Peyer's patch (tissue), 4 donors: ENCODE data around the gene TVP23C. TPM values are rescaled to one million over a fixed set of nuclear protein-coding genes. Genes with fewer than 3 reads are reported as not detected.

Experiments used
- DNase-seq, 3 donors: peaks; one replicate each; pipeline ENCODE4 v3.0.0-alpha.2; 2017 to 2019
- H3K27ac ChIP-seq, 4 donors: fragments of 200-600 bp; sonication (generic); one replicate each; pipeline ENCODE4 v1.5.1; 2016 to 2019
- H3K27me3 ChIP-seq, 2 donors: fragments of 200-600 bp; sonication (generic); one replicate each; pipeline ENCODE4 v1.5.1; 2019
- H3K36me3 ChIP-seq, 3 donors: fragments of 200-600 bp; sonication (generic); one replicate each; pipeline ENCODE4 v1.5.1; 2016 to 2019
- H3K4me1 ChIP-seq, 4 donors: fragments of 200-600 bp; sonication (generic); one replicate each; pipeline ENCODE4 v1.5.1; 2016 to 2019
- H3K4me3 ChIP-seq, 4 donors: fragments of 200-600 bp; sonication (generic); 1 replicate in 3 of 4; 2 replicates in 1 of 4; pipeline ENCODE4 v1.5.1; 2016 to 2019; ENCODE audit warnings: mild to moderate bottlenecking in 1 of 4
- H3K9me3 ChIP-seq, 4 donors: fragments of 200-600 bp; sonication (generic); one replicate each; pipeline ENCODE4 v1.5.1; 2016 to 2019; ENCODE audit warnings: mild to moderate bottlenecking in 1 of 4
- CTCF ChIP-seq, 6 experiments: fragments of 450-650 bp in 4 of 6; fragments of 200-600 bp in 2 of 6; sonication (generic) in 1 of 6; IDR thresholded peaks; one replicate each; pipeline ENCODE4 v1.5.1; 2017 to 2019; ENCODE audit warnings: antibody characterized with exemption in 6 of 6, mild to moderate bottlenecking in 3 of 6, moderate library complexity in 1 of 6
- POLR2A ChIP-seq, 2 donors: fragments of 450-650 bp; IDR thresholded peaks; one replicate each; pipeline ENCODE4 v1.5.1; 2017; ENCODE audit warnings: antibody characterized with exemption in 2 of 2, mild to moderate bottlenecking in 2 of 2, moderate library complexity in 2 of 2
- total RNA-seq, 4 donors: library from RNA; depleted of rRNA; stranded (reverse); fragments of >200 nt; gene quantifications; one replicate each; pipeline ENCODE4 v1.1.0, GENCODE V29; 2016

Gene TVP23C
- total RNA-seq, 4 donors from 2014 or later: 17.3 to 53.2 (median 31.0) TPM

- DNase-seq: no peak
- Histone ChIP-seq H3K4me3 (no peak overlapping the region), H3K27me3 (no peaks in the 10 kb centered on the region), H3K9me3 (no peaks in the 10 kb centered on the region), H3K27ac (peak overlapping the region in 2 of 4 donors; percentile 72 to 73), H3K4me1 (peaks cover 0 to 4% (median 2%) of the 10 kb centered on the region in 4 donors), H3K36me3 (no peaks in the 10 kb centered on the region)
- TF ChIP-seq CTCF (IDR thresholded peaks at IDR 0.05) (no peak), POLR2A (IDR thresholded peaks at IDR 0.05) (no peak)
These were observed 61.5 kb downstream of the TVP23C start for GRCh38 chr17:15501793-15502192.

GRCh38 chr17:15501282-15501681 is 62.0 kb downstream of the TVP23C start:
- Histone ChIP-seq H3K4me3 (no peak overlapping the region), H3K9me3 (no peaks in the 10 kb centered on the region), H3K27ac (no peak overlapping the region), H3K4me1 (peaks cover 0 to 4% (median 2%) of the 10 kb centered on the region in 4 donors), H3K27me3 (no peaks in the 10 kb centered on the region), H3K36me3 (no peaks in the 10 kb centered on the region)
- DNase-seq: no peak
- TF ChIP-seq POLR2A (IDR thresholded peaks at IDR 0.05): no peak
- TF ChIP-seq CTCF (IDR thresholded peaks at IDR 0.05): no peak

- Histone ChIP-seq H3K27me3 (no peaks in the 10 kb centered on the region), H3K36me3 (no peaks in the 10 kb centered on the region), H3K4me1 (peaks cover 0 to 3% (median 1%) of the 10 kb centered on the region in 4 donors), H3K4me3 (no peak overlapping the region), H3K9me3 (no peaks in the 10 kb centered on the region), H3K27ac (no peak overlapping the region)
- TF ChIP-seq POLR2A (IDR thresholded peaks at IDR 0.05) (no peak), CTCF (IDR thresholded peaks at IDR 0.05) (no peak)
- DNase-seq: no peak
These were observed 65.2 kb downstream of the TVP23C start for GRCh38 chr17:15498107-15498506.

- no peak for DNase-seq
- H3K4me3 ChIP-seq: no peak overlapping the region
- H3K27me3 ChIP-seq: no peaks in the 10 kb centered on the region
- TF ChIP-seq POLR2A (IDR thresholded peaks at IDR 0.05) (no peak), CTCF (IDR thresholded peaks at IDR 0.05) (no peak)
- no peaks in the 10 kb centered on the region for H3K9me3 ChIP-seq
- H3K36me3 ChIP-seq: no peaks in the 10 kb centered on the region
- no peak overlapping the region for H3K27ac ChIP-seq
- no peaks in the 10 kb centered on the region for H3K4me1 ChIP-seq
These were observed 66.3 kb downstream of the TVP23C start for GRCh38 chr17:15496735-15497670.

GRCh38 chr17:15494821-15495220 is 68.5 kb downstream of the TVP23C start:
- no peaks in the 10 kb centered on the region for H3K36me3 ChIP-seq
- no peaks in the 10 kb centered on the region for H3K27me3 ChIP-seq
- peaks cover 0 to 4% (median 0%) of the 10 kb centered on the region in 4 donors for H3K4me1 ChIP-seq
- no peaks in the 10 kb centered on the region for H3K9me3 ChIP-seq
- no peak overlapping the region for H3K27ac ChIP-seq
- H3K4me3 ChIP-seq: no peak overlapping the region
- DNase-seq: no peak
- TF ChIP-seq POLR2A (IDR thresholded peaks at IDR 0.05): no peak
- no peak for TF ChIP-seq CTCF (IDR thresholded peaks at IDR 0.05)
